ENCODE measurements around the gene C5orf15.
"Not testable (repeated sequence)": the region's sequence is repeated elsewhere in the genome, so short reads cannot be mapped to it uniquely, and the experiment has no call there.

C5orf15 gene

DNA sequence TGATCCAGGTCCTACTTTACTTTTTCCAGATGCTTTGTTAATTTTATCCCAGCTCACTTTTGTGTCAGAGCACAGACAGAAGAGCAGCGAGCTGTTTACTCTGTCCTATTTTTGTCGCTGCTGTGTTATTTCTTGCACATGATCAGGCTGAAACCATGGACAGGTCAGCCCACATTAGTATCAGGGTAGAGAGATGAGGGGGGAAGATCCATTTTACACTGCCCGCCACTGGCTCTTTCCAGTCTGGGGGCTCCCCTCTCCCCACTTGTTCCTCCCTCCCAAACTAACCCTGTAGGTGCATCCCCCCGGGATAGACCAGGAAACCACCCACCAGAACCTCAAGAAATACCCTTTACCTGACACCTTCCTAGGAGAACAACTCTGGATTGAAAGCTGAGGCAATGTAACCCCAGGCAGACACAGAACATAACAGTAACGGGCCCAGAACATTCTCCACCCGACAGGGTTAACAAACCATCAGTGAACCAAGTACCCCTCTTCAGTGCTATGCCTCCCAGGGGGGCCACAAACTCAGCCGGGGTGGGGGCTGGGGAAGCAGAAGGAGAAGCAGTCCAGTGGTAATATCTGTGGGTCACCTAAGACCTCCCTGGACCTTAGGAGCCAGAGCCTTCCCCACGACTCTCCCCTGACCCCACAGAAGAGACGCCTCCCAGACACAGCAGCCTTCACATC lies 26.0 kb upstream of the C5orf15 start:
- DNase-seq (ENCODE audit: low read depth in 1 of 2, low spot score in 1 of 2): no peak

DNA sequence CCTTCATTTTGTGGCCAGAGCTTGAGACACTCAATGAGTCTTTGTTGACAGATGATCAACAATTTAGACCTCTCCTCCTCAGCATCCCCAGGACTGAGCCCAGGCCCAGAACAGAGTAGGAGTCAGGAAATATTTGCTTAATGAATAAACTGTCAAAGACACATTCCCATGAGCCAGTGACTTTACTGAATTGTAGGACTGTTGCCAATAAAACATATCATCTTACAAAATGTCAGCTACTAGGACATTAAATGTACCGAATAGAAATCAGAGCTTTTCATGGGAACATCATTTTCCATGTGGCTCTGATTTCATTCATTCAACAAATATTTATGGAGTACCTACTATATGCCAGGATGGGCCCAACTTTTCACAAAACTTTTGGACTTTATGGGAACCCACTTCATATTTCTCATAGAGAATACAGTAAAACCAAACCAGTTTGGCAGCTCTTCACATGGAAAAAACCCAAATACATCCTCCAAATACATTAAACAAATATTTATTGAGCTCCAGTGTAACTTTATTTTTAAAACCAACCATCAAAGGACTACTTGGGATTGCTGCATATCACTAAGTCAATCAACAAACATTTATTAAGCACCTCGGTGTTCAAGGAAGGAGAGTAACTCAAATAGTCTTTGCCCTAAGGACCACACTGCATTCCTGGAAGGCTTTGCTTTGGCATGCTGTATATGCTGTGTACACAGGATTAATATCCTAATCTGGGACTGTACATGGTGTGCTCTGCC lies 24.9 kb upstream of the C5orf15 start:
- DNase-seq (ENCODE audit: low read depth in 1 of 2, low spot score in 1 of 2): no peak

DNA sequence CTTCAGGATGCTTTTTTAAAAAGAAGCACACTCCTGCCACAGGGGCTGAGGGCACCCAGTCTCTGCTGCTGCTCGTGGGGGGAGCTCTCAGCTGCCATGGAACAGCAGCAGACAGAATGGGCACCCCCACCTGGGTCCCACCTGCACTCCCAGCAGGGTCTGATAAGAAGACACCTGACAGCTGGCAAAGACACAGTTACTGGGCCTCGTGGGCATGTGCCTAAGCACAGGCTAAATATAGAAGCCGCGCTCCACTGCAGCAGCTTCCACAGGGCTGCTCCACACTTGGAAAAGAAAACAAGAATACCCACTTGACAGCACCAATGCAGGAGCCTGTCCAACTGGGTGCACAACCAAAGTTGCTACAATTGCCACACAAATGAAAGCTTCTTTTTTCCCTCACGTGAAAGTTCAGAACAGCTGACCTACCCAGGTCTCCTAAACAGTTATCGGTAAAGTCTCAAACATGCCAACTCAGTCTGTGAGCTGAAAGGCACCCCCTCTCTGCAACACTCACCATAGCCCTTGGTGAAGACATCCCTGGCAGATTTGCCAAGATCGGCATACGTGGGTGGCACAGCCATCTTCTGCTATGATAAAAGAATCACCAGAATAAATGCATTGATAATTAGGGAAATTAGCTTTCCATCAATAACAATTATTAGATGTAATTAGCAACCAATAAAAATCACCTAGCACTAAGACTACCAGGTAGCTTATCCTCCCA lies 24.2 kb upstream of the C5orf15 start:
- DNase-seq (ENCODE audit: low read depth in 1 of 2, low spot score in 1 of 2): no peak

DNA sequence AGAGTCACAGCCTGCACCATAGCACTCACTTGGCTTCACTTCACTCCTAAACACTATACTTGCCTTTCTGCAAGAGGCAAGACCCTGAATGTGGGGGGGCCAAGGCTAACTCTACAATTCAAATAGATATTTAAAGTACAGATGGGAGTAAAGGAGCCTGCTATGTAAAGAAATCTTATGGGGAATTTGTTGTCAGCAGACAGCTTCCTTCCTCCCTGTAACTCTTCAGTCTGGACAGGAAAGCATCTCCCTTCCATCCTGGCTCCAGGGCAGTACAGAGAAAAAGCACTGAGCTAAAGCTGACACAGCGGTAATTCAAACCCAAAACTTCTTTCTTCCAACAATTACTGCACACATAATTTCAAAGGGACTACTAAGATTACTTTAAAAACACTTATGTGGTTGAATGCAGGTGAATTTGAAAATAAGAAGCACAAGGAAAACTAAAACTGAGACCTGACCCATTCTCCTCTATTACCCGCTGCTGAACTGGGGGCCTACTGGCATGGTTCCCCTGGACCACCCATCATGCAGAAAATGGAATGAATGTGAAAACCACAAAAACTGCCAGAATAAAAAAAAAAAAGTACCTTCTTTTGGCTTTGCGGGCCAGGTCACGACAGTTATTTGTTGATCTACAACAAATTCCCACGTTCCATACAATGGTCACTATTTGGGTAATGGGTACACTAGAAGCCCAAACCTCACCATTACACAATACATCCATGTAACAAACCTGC lies 22.9 kb upstream of the C5orf15 start:
- DNase-seq (ENCODE audit: low read depth in 1 of 2, low spot score in 1 of 2): no peak

DNA sequence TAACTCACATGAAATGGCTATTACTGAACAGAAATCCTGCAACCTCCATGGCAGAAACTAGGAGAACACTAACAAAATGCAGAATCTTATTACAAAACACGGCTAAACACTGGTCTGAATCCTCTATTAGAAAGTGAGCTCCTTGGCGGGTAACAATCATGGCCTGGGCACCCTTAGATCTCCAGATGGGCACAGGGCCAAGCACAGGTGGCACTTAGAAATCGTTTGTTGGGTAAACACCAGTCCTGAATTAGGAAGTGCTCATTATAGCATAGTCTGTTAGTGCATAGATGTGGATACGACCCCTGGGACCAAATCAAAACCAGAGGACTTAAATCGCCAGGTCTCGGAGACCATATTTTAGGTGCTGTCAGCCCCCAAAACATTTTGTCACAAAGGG lies 22.0 kb upstream of the C5orf15 start:
- no peak for DNase-seq (ENCODE audit: low read depth in 1 of 2, low spot score in 1 of 2)

DNA sequence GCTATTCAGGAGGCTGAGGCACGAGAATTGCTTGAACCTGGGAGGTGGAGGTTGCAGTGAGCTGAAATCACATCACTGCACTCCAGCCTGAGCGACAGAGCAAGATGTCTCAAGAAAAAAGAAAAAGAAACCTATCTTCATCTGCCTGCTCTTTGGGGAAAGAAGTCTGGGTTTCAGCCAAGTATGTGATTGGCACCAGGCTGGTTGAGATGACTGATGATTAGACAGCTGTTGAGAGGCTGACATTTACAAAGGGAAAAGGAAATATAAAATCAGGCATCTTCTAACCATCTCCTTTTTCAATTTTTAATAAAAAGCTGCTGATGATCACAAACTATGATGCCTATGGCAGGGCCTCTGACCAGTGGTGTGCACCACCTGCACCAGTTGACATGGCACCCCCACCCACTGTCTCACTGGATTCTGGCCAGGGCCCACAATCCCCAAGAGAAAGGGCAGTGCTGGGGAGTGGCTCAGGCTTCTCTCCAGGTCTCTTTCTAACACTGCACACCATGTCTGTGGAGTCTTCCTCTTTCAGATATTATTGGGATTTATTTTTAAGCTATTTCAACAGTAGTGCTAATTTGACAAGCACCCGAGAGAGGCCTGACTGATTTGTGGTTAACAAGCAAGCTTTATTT lies 17.2 kb upstream of the C5orf15 start:
- no peak for DNase-seq (ENCODE audit: low read depth in 1 of 2, low spot score in 1 of 2)

DNA sequence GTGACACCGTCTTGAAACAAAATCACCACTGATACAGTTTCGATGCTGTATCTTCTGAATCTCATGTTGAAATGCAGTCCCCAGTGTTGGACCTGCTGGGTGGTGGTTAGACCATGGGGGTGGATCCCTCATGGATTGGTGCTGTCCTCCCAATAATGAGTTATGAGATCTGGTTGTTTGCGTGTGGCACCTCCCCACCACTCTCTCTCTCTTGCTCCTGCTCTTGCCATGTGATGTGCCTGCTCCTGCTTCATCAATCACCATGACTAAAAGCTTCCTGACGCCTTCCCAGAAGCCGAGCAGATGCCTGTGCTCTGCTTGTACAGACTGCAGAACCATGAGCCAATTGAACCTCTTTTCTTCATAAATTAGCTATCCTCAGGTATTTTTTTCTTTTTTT lies 15.2 kb upstream of the C5orf15 start:
- DNase-seq (ENCODE audit: low read depth in 1 of 2, low spot score in 1 of 2): no peak

DNA sequence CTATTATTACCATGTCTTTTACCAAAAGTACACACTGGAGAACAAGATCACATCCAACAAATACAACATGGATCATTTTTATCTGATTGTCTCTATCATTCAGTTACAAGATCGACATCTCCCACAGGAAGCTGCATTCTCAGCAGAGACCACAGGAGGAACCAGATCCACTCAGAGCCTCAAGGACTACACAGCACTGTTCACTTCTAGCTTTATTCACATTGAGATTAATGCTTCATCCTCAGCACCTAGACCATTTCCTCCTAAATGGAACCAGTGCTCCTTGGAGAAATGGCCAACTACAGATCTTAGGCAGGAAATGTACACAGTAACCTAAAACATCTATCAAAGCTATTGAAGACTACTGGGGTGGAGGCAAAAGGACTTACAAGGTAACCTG lies 13.3 kb upstream of the C5orf15 start:
- no peak for DNase-seq (ENCODE audit: low read depth in 1 of 2, low spot score in 1 of 2)

DNA sequence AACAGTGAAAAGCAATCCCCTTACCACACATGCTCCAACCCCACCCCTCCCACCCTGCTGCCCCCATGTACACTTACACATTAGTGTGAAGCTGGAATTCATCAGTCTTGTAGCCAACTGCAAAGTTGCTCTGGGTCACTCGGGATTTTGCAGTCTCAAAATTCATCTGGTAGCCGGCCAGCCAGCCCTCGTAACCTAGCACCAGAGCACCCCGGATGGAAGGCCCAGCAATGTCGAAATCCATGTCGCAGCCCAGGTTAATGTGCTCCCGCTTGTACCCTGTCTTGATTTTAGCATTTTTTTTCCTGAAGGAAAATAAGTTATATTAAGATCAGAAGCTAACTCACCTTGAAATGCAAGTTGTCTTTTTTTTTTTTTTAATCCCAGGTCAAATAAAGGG lies 12.2 kb upstream of the C5orf15 start:
- DNase-seq (ENCODE audit: low read depth in 1 of 2, low spot score in 1 of 2): no peak

DNA sequence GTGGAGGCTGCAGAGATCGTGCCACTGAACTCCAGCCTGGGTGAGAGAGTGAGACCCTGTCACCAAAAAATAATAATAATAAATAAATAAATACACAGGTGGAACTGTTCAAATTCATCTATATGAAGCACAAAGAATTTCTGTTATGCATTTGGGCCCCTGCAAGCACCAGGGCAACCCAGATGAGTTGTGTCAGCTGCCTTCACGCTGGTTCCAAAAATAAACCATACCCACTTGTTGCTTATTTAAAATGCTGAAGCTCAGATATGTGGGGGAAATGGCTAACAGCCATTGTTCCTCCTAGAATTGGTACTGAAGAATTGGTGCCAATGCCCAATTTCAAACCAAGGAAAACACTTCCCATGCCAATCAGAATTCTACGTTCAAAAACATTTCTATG lies 10.5 kb upstream of the C5orf15 start:
- DNase-seq (ENCODE audit: low read depth in 1 of 2, low spot score in 1 of 2): no peak

DNA sequence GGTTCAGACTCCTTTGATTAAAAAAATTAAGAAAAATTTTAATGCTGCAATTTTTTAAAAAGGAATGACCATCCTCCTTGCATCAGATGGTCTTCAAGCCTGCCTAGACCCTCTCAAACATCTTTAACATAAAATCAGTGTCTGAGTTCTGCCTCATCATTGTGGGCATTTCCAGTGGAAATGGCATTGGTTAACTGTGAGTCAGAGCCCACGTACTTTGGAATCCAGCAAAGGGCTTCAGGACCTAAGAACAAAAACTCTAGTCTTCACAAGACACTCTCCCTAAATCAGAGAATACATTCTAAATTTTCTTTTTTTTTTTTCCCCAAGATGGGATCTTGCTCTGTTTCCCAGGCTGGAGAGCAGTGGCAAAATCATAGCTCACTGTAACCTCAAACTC lies 9.4 kb upstream of the C5orf15 start:
- no peak for DNase-seq (ENCODE audit: low read depth in 1 of 2, low spot score in 1 of 2)

DNA sequence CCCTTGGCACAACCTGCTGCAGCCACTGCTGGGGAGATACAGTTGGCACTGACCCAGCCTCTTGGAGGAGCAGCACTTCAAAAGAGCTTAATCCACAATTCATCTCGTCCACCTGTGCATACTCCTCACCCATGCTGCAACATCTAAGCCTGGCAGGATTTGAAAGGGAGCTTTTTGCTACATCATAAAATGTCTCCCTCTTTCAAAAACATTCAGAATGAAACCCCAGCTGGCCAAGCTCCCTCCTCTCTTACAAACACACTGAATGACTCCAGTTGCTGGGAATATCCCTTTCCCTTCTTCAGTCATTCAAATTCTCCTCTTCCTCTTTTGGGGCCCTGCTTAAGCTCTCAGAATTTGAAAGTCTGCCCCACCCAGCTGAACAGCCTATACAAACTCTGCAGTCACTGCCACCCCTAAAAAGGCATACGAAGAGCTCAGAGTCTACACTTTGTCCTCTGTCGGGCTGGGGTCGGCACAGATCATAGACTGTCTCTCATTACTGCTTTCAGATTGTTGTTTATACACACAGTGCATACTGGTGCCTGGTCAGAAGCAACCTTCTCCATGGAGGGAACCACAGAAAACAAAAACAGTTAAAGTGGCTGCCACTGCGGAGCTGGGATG lies 8.8 kb upstream of the C5orf15 start:
- DNase-seq (ENCODE audit: low read depth in 1 of 2, low spot score in 1 of 2): no peak

DNA sequence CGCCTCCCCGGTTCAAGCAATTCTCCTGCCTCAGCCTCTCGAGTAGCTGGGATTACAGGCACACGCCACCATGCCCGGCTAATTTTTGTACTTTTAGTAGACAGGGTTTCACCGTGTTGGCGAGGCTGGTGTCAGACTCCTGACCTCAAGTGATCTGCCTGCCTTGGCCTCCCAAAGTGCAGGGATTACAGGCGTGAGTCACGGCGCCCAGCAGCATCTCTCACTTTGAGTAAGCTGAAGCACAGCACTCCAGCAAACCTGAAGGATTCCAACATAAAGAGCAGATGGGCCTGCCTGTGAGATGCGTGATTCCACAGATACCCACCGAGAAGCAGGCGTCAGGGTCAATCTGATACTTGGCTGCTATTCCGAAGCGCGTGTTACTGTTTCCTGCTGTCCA lies 7.1 kb upstream of the C5orf15 start:
- DNase-seq (ENCODE audit: low read depth in 1 of 2, low spot score in 1 of 2): not testable (repeated sequence)

DNA sequence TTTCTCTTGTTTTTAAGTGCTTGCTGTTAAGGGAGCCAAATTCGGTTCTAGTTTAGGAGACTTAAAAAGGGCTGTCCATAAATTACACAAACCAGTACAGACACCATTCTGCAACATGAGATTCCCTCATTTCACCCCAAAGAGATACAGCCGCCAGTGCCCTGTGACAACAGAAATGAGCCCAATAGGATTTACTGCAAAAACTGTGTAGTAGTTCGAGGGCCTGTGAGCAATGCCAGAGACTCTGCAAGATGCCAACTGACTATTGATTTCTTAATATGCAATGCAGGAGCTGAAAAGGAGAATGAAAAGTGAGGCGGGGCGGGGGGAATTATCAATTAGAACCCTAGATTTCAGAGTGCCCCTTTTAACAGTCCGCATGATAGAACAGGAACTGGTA lies 5.7 kb upstream of the C5orf15 start:
- DNase-seq (ENCODE audit: low read depth in 1 of 2, low spot score in 1 of 2): no peak

DNA sequence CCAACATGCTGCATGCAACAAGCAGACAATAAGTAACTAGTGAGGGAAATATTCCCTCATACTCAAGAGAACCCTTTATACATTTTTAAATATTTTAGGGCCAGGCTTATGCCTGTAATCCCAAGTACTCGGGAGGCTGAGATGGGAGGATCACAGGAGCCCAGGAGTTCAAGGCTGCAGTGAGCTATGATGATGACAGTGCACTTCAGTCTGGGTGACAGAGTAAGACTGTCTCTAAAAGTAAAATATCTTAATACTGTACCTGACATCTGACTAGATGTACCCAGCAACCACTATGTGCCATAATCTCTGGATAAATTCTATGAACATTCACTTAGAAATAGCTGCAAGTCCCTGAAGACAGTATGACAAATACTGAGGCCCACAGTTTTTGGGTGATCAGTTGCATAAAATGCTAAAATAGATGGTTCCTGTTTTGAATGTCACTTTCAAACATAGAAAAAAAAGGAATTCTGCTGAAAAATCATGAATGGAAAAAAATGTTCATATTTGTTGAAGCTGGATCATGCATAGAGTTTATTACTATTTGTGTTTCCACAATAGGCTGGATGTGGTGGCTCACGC lies 2.0 kb upstream of the C5orf15 start:
- no peak for DNase-seq (ENCODE audit: low read depth in 1 of 2, low spot score in 1 of 2)

DNA sequence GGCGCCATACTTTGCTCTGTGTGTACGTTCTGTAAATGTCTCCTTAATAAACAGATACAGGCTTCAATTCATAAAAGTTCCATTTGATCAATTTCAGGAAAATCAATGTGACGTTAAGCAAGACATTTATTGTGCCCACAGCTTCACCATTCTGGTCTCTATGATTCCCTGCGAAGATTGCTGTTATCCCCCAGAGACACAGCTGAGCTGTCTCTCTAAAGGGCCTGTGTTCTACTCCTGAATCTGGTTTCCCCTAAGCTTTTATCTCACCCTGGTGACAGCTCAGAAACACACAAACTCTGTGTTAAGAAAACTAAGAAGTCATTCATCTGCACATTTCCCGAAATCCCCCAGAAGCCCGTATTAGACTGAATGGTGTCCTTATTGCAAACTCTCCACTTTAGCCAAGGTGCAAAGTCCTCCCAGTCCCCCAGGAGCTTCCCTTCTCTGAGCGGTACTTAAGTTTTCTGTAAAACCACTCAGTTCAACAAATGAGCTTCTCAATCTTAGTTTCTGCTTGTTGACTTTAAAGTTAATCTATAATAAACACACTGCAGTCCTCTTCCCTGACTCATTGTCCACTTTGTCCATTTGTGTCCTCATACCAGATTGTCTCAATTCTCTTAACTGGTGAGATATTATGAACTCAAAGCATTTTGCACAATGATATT lies 1.4 kb upstream of the C5orf15 start:
- DNase-seq (ENCODE audit: low read depth in 1 of 2, low spot score in 1 of 2): no peak

DNA sequence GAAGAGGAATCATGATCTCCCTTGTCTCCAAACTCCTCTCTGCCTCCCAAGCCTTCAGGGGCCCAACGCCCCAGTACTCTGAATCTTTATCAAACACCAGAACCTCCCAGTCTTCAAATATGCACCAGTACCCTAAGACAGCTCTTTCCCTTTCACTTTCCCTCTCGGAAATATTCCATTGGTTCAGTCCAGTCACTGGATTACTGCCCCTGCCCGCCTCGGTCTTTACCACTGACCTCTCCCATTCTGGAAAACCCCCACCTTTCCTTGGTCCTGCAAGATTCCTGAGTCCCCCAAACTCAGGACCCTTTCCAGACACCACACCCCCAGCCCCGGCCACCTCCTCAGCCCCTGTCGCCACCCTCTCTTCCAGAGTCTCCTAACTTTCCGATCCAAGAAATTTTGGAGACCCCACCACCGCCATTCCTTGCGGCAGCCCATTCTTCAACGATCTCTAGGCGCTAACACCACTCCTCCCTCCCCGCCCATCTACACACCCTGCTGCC lies 674 bp downstream of the C5orf15 start:
- DNase-seq (ENCODE audit: low read depth in 1 of 2, low spot score in 1 of 2): no peak

DNA sequence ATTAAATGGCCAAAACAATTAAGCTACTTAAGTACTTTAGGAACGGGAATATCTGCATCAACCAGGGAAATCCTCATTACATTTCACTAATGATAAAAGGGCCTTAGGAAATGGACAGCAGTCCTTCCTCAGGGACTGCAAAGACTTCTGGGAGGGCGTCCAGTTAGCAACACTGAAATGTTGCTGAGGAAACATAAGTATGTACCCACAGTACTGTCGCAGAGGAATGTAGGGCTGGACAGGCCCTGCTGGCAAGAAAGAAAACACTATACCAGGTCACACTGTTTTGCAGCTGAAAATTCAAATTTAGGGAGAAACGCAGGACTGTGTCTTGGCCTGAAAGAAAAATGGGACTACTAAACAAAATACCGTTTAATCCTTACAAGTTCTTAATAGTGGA lies 1.3 kb downstream of the C5orf15 start:
- DNase-seq (ENCODE audit: low read depth in 1 of 2, low spot score in 1 of 2): no peak

DNA sequence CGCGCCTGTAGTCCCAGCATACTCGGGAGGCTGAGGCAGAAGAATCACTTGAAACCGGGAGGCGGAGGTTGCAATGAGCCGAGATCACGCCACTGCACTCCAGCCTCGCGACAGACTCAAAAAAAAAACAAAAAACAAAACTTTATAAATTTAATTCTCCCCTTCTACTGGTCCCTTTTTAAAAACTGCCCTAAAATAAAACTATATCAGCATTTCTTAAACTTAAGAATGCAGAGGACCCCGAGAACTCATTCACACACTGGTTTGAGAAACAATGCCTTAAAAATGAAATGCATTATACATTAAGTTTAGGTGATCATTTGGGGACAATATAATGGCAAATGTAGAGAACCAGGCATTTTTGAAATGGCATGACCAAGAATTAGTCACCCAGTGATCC lies 2.3 kb downstream of the C5orf15 start:
- no peak for DNase-seq (ENCODE audit: low read depth in 1 of 2, low spot score in 1 of 2)

Measured in stimulated activated CD4-positive, alpha-beta T cell treated with anti-CD3 and anti-CD28 coated beads, Interleukin-15, amount 100 ng/mL, for 1 hour (primary cell).